ENCODE data around the gene ZNF527. TPM values are rescaled to one million over a fixed set of nuclear protein-coding genes. Genes with fewer than 3 reads are reported as not detected.

Gene ZNF527
- total RNA-seq (10 to 100 TPM; 12.7 to 13.3 TPM), polyA plus RNA-seq (1 to 10 TPM; 5.2 to 8.8 TPM)

DNA sequence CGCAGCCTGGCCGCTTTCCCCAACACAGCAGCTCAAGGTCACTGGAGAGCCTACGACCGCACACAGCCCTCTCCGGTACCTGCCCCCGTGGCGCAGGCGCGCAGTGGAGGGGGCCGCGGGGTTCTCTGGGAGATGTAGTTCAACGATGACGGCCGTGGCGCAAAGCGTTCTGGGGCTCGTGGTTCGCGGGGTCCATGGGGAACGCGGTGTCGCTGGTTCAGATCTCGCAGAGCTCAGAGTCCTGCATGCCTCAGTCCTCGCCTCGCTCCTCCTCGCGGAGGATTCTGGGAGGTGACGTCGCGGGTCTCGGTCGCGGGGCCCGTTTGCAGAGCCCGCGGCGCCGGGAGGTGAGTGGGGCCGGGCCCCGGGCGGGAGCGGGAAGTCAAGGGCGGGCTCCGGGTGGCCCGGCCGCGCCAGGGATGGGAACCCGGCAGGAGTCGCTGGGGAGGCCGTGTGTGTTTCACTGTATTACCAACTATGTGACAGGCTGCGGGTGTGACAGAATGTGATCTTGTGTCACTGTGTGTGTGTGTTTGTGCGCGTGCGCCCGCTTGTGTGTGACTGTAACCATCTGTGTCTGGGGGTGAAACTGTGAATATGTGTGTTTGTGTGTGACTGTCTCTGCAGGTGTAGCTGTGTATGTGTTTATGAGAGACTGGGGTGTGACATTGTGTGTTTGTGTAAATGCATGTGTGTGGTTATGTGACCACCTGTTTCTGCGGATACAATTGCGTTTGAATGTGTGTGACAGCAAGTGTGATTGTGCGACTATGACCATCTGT lies at the start of gene ZNF527:
Gene ZNF527 (plus strand): TSS at position 220 of the 782 bp plus-strand sequence. CDS start 3,100 bp downstream, outside the sequence.
- H3K27me3 ChIP-seq (ENCODE audit: insufficient read depth, low read length) = no peaks in the 10 kb centered on the region
- intact Hi-C loops (cut with micrococcal nuclease) = loop anchor here (1.0 to 10.0 kb wide), 17 partner anchors 37 to 1626 kb away; partner anchors contain the start of genes IGFLR1, LIN37, PSENEN and SIPA1L3
- POLR2A ChIA-PET (ENCODE audit: partially characterized antibody) = interaction anchor here (0.6 to 2.5 kb wide), 27 partner anchors 13 to 1156 kb away, joined by 3 to 33 read pairs (median 6); partner anchors contain the start of genes SIPA1L3, ZFP14, ZNF146 and ZNF260

DNA sequence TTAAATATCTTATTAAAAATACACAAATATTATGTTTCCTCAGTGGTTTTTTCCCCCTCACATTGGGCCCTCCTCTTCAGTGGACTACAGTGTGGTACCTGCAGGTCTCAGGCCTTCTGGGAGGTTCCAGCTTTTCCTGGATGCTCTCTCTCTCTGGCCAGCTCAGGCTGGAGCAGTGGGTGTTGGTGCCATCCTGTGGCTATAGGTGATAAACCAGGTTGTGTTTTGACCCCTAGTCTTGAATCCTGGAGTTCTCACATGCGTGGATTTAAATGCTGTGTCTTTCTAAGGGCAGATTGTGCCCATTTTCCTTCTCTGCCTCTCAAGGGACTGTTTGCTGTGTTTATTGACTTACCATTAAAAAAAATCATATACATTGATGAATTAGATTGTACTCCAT lies 41.2 kb upstream of the ZNF527 start:
- H3K36me3 Mint-ChIP-seq = peaks cover 35 to 47% of the 10 kb centered on the region in 2 donors
- CTCF ChIA-PET (ENCODE audit: partially characterized antibody) = no interaction called here
- intact Hi-C loops (cut with micrococcal nuclease) = no loop called here
- no peak for DNase-seq
- H3K4me1 Mint-ChIP-seq = peaks cover 8 to 21% (median 12%) of the 10 kb centered on the region in 4 donors
- no peaks in the 10 kb centered on the region for H3K27me3 Mint-ChIP-seq
- POLR2A ChIA-PET (ENCODE audit: partially characterized antibody) = interaction anchor here (0.8 kb wide), 1 partner anchor 41 kb away, joined by 3 read pairs; the partner anchor contains the start of gene ZNF527
- Histone ChIP-seq H3K9me3 (ENCODE audit: control insufficient read depth in 1 of 2, low read length in 2 of 2) (no peaks in the 10 kb centered on the region), H3K4me1 (ENCODE audit: insufficient read depth, low read length) (peaks cover under 1% of the 10 kb centered on the region), H3K4me3 (ENCODE audit: low read length in 2 of 2) (no peak overlapping the region), H3K36me3 (ENCODE audit: insufficient read depth, low read length) (peaks cover 21% of the 10 kb centered on the region), H3K27ac (ENCODE audit: low read depth, low read length) (no peak overlapping the region), H3K27me3 (ENCODE audit: insufficient read depth, low read length) (no peaks in the 10 kb centered on the region)
- H3K27ac Mint-ChIP-seq = no peak overlapping the region
- H3K4me3 Mint-ChIP-seq = no peak overlapping the region
- peaks cover 0 to 3% (median 0%) of the 10 kb centered on the region in 8 donors for H3K9me3 Mint-ChIP-seq

More for the DNA sequence above, at the start of gene ZNF527:
- H3K27ac ChIP-seq (ENCODE audit: low read depth, low read length) = peak within 1 kb of the TSS; percentile 78
- Mint-ChIP-seq H3K9me3 (peaks cover 0 to 20% (median 4%) of the 10 kb centered on the region in 8 donors), H3K4me3 (peak within 1 kb of the TSS; percentile 97 to 100 (median 98)), H3K4me1 (peaks cover 9 to 28% (median 16%) of the 10 kb centered on the region in 4 donors), H3K27me3 (no peaks in the 10 kb centered on the region), H3K36me3 (peaks cover 0 to 12% of the 10 kb centered on the region in 2 donors), H3K27ac (peak within 1 kb of the TSS; percentile 97 to 99 (median 98))
- peaks cover 7% of the 10 kb centered on the region for H3K4me1 ChIP-seq (ENCODE audit: insufficient read depth, low read length)
- peaks cover 6% of the 10 kb centered on the region for H3K36me3 ChIP-seq (ENCODE audit: insufficient read depth, low read length)
- DNase-seq = peak; percentile 96 to 98 (median 97)
- H3K9me3 ChIP-seq (ENCODE audit: control insufficient read depth in 1 of 2, low read length in 2 of 2) = no peaks in the 10 kb centered on the region
- CTCF ChIA-PET (ENCODE audit: partially characterized antibody) = interaction anchor here (0.8 to 1.5 kb wide), 7 partner anchors 10 to 843 kb away, joined by 3 to 7 read pairs (median 3); partner anchors contain the start of genes ZNF260 and ZNF569
- peak within 1 kb of the TSS; percentile 63 to 86 for H3K4me3 ChIP-seq (ENCODE audit: low read length in 2 of 2)

- DNase-seq = no peak
- peak overlapping the region in 4 of 7 donors; percentile 1 to 84 (median 65) for H3K27ac Mint-ChIP-seq
- POLR2A ChIA-PET (ENCODE audit: partially characterized antibody) = no interaction called here
- CTCF ChIA-PET (ENCODE audit: partially characterized antibody) = interaction anchor here (1.0 kb wide), 1 partner anchor 14 kb away, joined by 3 read pairs; no protein-coding TSS in a partner anchor
- peaks cover 18% of the 10 kb centered on the region for H3K36me3 ChIP-seq (ENCODE audit: insufficient read depth, low read length)
- peaks cover 12% of the 10 kb centered on the region for H3K4me1 ChIP-seq (ENCODE audit: insufficient read depth, low read length)
- H3K4me3 ChIP-seq (ENCODE audit: low read length in 2 of 2) = no peak overlapping the region
- peaks cover 22 to 48% of the 10 kb centered on the region in 2 donors for H3K36me3 Mint-ChIP-seq
- H3K4me3 Mint-ChIP-seq = peak overlapping the region in 2 of 8 donors; percentile 4 to 27
- peaks cover 16 to 38% (median 23%) of the 10 kb centered on the region in 4 donors for H3K4me1 Mint-ChIP-seq
- peaks cover 0 to 5% (median 0%) of the 10 kb centered on the region in 8 donors for H3K9me3 Mint-ChIP-seq
- H3K27ac ChIP-seq (ENCODE audit: low read depth, low read length) = no peak overlapping the region
- H3K27me3 ChIP-seq (ENCODE audit: insufficient read depth, low read length) = no peaks in the 10 kb centered on the region
- intact Hi-C loops (cut with micrococcal nuclease) = no loop called here
- no peaks in the 10 kb centered on the region for H3K9me3 ChIP-seq (ENCODE audit: control insufficient read depth in 1 of 2, low read length in 2 of 2)
- H3K27me3 Mint-ChIP-seq = no peaks in the 10 kb centered on the region
Observed at GRCh38 chr19:37332839-37333238, 38.1 kb upstream of the ZNF527 start.

DNA sequence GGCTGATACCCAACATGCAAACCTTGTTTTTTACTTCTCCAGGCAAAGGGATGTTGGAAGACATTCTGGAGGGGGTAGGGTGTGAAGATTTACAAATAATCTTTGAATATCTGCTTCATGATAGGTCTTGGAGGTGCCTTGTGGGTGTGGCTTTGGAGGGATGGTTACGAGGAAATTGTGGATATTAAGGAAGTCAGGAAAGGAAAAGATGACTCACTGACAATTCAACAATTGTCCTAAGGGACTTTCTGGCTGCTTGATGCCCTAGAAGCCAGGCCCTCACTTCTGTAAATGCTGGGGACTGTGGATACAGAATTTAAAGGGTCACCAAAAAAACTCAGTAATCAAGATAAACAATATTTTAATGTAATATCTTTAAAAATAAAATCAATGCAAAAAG lies 37.4 kb upstream of the ZNF527 start:
- H3K36me3 Mint-ChIP-seq = peaks cover 21 to 49% of the 10 kb centered on the region in 2 donors
- ChIA-PET POLR2A (ENCODE audit: partially characterized antibody) (interaction anchor here (1.7 to 2.2 kb wide), 3 partner anchors 16 to 134 kb away, joined by 19 to 32 read pairs (median 30); partner anchors contain the start of genes ZNF527 and ZNF569), CTCF (ENCODE audit: partially characterized antibody) (no interaction called here)
- H3K9me3 Mint-ChIP-seq = peaks cover 0 to 5% (median 0%) of the 10 kb centered on the region in 8 donors
- Histone ChIP-seq H3K4me3 (ENCODE audit: low read length in 2 of 2) (no peak overlapping the region), H3K36me3 (ENCODE audit: insufficient read depth, low read length) (peaks cover 16% of the 10 kb centered on the region), H3K4me1 (ENCODE audit: insufficient read depth, low read length) (peaks cover 12% of the 10 kb centered on the region), H3K27me3 (ENCODE audit: insufficient read depth, low read length) (no peaks in the 10 kb centered on the region), H3K27ac (ENCODE audit: low read depth, low read length) (no peak overlapping the region), H3K9me3 (ENCODE audit: control insufficient read depth in 1 of 2, low read length in 2 of 2) (no peaks in the 10 kb centered on the region)
- H3K27me3 Mint-ChIP-seq = no peaks in the 10 kb centered on the region
- no peak for DNase-seq
- peak overlapping the region in 6 of 7 donors; percentile 1 to 97 (median 54) for H3K27ac Mint-ChIP-seq
- intact Hi-C loops (cut with micrococcal nuclease) = no loop called here
- H3K4me3 Mint-ChIP-seq = peak overlapping the region in 6 of 8 donors; percentile 4 to 95 (median 46)
- peaks cover 18 to 41% (median 25%) of the 10 kb centered on the region in 4 donors for H3K4me1 Mint-ChIP-seq

- ChIA-PET CTCF (ENCODE audit: partially characterized antibody) (interaction anchor here (1.1 to 1.5 kb wide), 2 partner anchors 15 to 36 kb away, joined by 3 to 7 read pairs; partner anchors contain the start of gene ZNF527), POLR2A (ENCODE audit: partially characterized antibody) (interaction anchor here (0.8 to 2.2 kb wide), 12 partner anchors 9 to 1119 kb away, joined by 3 to 32 read pairs (median 6); partner anchors contain the start of genes ZNF146, ZNF345, ZNF383 and ZNF527)
- Mint-ChIP-seq H3K36me3 (peaks cover 17 to 43% of the 10 kb centered on the region in 2 donors), H3K9me3 (peaks cover 0 to 5% (median 0%) of the 10 kb centered on the region in 8 donors), H3K4me1 (peaks cover 20 to 42% (median 31%) of the 10 kb centered on the region in 4 donors), H3K4me3 (peak overlapping the region; percentile 89 to 95 (median 92)), H3K27ac (peak overlapping the region; percentile 89 to 98 (median 95)), H3K27me3 (no peaks in the 10 kb centered on the region)
- H3K4me1 ChIP-seq (ENCODE audit: insufficient read depth, low read length) = peaks cover 12% of the 10 kb centered on the region
- intact Hi-C loops (cut with micrococcal nuclease) = loop anchor here (1.0 kb wide), 4 partner anchors 17 to 172 kb away; partner anchors contain the start of genes ZNF527, ZNF570 and ZNF793
- peak overlapping the region; percentile 71 to 83 for H3K4me3 ChIP-seq (ENCODE audit: low read length in 2 of 2)
- no peaks in the 10 kb centered on the region for H3K9me3 ChIP-seq (ENCODE audit: control insufficient read depth in 1 of 2, low read length in 2 of 2)
- peaks cover 9% of the 10 kb centered on the region for H3K36me3 ChIP-seq (ENCODE audit: insufficient read depth, low read length)
- peak; percentile 84 to 96 (median 90) for DNase-seq
- H3K27me3 ChIP-seq (ENCODE audit: insufficient read depth, low read length) = no peaks in the 10 kb centered on the region
- H3K27ac ChIP-seq (ENCODE audit: low read depth, low read length) = peak overlapping the region; percentile 80
Observed at GRCh38 chr19:37334179-37335071, 36.5 kb upstream of the ZNF527 start.

DNA sequence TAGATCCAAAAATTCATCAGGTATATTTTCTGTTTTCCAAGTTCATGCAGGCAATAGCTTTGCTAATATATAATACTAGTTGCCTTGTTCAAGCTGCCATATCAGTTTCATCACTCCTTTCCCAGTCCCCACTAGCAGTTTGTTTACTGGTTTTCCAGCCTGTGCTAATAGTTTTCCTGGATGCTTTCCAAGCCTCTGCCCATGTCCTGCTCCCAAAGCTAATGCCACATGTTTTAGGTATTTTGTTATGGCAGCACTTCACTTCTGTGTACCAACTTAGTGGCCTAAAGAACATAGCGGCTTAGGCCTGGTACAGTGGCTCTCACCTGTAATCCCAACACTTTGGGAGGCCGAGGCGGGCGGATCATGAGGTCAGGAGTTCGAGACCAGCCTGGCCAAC lies 28.1 kb upstream of the ZNF527 start:
- CTCF ChIA-PET (ENCODE audit: partially characterized antibody) = interaction anchor here (0.9 kb wide), 1 partner anchor 24 kb away, joined by 3 read pairs; no protein-coding TSS in a partner anchor
- peaks cover 45 to 50% of the 10 kb centered on the region in 2 donors for H3K36me3 Mint-ChIP-seq
- POLR2A ChIA-PET (ENCODE audit: partially characterized antibody) = interaction anchor here (0.6 to 1.7 kb wide), 2 partner anchors 8 to 164 kb away, joined by 3 to 6 read pairs; partner anchors contain the start of gene ZNF793
- Histone ChIP-seq H3K9me3 (ENCODE audit: control insufficient read depth in 1 of 2, low read length in 2 of 2) (no peaks in the 10 kb centered on the region), H3K4me3 (ENCODE audit: low read length in 2 of 2) (no peak overlapping the region), H3K4me1 (ENCODE audit: insufficient read depth, low read length) (no peaks in the 10 kb centered on the region), H3K36me3 (ENCODE audit: insufficient read depth, low read length) (peaks cover 13% of the 10 kb centered on the region), H3K27ac (ENCODE audit: low read depth, low read length) (no peak overlapping the region), H3K27me3 (ENCODE audit: insufficient read depth, low read length) (no peaks in the 10 kb centered on the region)
- peaks cover 8 to 12% (median 9%) of the 10 kb centered on the region in 4 donors for H3K4me1 Mint-ChIP-seq
- no peaks in the 10 kb centered on the region for H3K27me3 Mint-ChIP-seq
- H3K27ac Mint-ChIP-seq = no peak overlapping the region
- no peak overlapping the region for H3K4me3 Mint-ChIP-seq
- H3K9me3 Mint-ChIP-seq = no peaks in the 10 kb centered on the region
- no peak for DNase-seq
- intact Hi-C loops (cut with micrococcal nuclease) = no loop called here
